Measurements from ENCODE around the gene MYO5A.
"Not testable (repeated sequence)": the region's sequence is repeated elsewhere in the genome, so short reads cannot be mapped to it uniquely, and the experiment has no call there.

- TF ChIP-seq, protein P1, sequence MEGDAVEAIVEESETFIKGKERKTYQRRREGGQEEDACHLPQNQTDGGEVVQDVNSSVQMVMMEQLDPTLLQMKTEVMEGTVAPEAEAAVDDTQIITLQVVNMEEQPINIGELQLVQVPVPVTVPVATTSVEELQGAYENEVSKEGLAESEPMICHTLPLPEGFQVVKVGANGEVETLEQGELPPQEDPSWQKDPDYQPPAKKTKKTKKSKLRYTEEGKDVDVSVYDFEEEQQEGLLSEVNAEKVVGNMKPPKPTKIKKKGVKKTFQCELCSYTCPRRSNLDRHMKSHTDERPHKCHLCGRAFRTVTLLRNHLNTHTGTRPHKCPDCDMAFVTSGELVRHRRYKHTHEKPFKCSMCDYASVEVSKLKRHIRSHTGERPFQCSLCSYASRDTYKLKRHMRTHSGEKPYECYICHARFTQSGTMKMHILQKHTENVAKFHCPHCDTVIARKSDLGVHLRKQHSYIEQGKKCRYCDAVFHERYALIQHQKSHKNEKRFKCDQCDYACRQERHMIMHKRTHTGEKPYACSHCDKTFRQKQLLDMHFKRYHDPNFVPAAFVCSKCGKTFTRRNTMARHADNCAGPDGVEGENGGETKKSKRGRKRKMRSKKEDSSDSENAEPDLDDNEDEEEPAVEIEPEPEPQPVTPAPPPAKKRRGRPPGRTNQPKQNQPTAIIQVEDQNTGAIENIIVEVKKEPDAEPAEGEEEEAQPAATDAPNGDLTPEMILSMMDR (IDR thresholded peaks at IDR 0.05): not testable (repeated sequence)
- TF ChIP-seq POLR2A (IDR thresholded peaks at IDR 0.05): not testable (repeated sequence)
These were observed 112.1 kb downstream of the MYO5A start for GRCh38 chr15:52416566-52416965.
